OCI-LY3 (cell line): ENCODE results near the gene C13orf46.

ENCODE experiments used
- EZH2phosphoT487 ChIP-seq: fragments of 200-600 bp; shearing (Covaris generic); IDR thresholded peaks from 2 replicates; pipeline ENCODE4 v1.6.1; 2018; ENCODE audit warnings: antibody characterized with exemption, mixed run types, low read depth
- TF ChIP-seq, protein P1 (sequence below): fragments of 200-600, 300-600 bp; sonication (generic); IDR thresholded peaks from 2 replicates; pipeline ENCODE4 v1.5.1; 2014; ENCODE audit warnings: antibody characterized with exemption, low read length, low read depth

- TF ChIP-seq, protein P1, sequence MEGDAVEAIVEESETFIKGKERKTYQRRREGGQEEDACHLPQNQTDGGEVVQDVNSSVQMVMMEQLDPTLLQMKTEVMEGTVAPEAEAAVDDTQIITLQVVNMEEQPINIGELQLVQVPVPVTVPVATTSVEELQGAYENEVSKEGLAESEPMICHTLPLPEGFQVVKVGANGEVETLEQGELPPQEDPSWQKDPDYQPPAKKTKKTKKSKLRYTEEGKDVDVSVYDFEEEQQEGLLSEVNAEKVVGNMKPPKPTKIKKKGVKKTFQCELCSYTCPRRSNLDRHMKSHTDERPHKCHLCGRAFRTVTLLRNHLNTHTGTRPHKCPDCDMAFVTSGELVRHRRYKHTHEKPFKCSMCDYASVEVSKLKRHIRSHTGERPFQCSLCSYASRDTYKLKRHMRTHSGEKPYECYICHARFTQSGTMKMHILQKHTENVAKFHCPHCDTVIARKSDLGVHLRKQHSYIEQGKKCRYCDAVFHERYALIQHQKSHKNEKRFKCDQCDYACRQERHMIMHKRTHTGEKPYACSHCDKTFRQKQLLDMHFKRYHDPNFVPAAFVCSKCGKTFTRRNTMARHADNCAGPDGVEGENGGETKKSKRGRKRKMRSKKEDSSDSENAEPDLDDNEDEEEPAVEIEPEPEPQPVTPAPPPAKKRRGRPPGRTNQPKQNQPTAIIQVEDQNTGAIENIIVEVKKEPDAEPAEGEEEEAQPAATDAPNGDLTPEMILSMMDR = no peak
- no peak for TF ChIP-seq EZH2phosphoT487
These were observed 35.9 kb upstream of the C13orf46 start for GRCh38 chr13:114009590-114010400.
